ENCODE results near the gene MKKS. TPM values are rescaled to one million over a fixed set of nuclear protein-coding genes. Genes with fewer than 3 reads are reported as not detected.

The MKKS gene
- total RNA-seq, 4 donors from 2014 or later, result 5.9 to 13.0 (median 9.8) TPM

GRCh38 chr20:10465135-10465534, 31.1 kb upstream of the MKKS start:
- 88 to 91% methylated on average over 3 of the region's 3 CpGs for WGBS, 2 donors
- intact Hi-C loops (cut with DNase I; ENCODE audit: low total_unique reads), result loop anchor here (10.0 kb wide), 1 partner anchor 1080 kb away; no protein-coding TSS in a partner anchor
- TF ChIP-seq POLR2A (IDR thresholded peaks at IDR 0.05) (no peak), CTCF (IDR thresholded peaks at IDR 0.05) (no peak)
- no peak overlapping the region for H3K4me3 ChIP-seq (ENCODE audit: low read depth, poor library complexity, severe bottlenecking)
- DNase-seq (ENCODE audit: low spot score in 2 of 2), result no peak

- no peak for TF ChIP-seq CTCF (IDR thresholded peaks at IDR 0.05)
- no peak for TF ChIP-seq POLR2A (IDR thresholded peaks at IDR 0.05)
- no peak for DNase-seq (ENCODE audit: low spot score in 2 of 2)
- no peak overlapping the region for H3K4me3 ChIP-seq (ENCODE audit: low read depth, poor library complexity, severe bottlenecking)
- 86 to 90% methylated on average over 2 of the region's 2 CpGs for WGBS, 2 donors
- intact Hi-C loops (cut with DNase I; ENCODE audit: low total_unique reads), result loop anchor here (10.0 kb wide), 1 partner anchor 1081 kb away; no protein-coding TSS in a partner anchor
Observed at GRCh38 chr20:10463622-10464021, 29.6 kb upstream of the MKKS start.

- H3K4me3 ChIP-seq (ENCODE audit: low read depth, poor library complexity, severe bottlenecking), result no peak overlapping the region
- DNase-seq (ENCODE audit: low spot score in 2 of 2), result no peak
- TF ChIP-seq POLR2A (IDR thresholded peaks at IDR 0.05), result no peak
- no peak for TF ChIP-seq CTCF (IDR thresholded peaks at IDR 0.05)
- intact Hi-C loops (cut with DNase I; ENCODE audit: low total_unique reads), result loop anchor here (10.0 kb wide), 1 partner anchor 1082 kb away; no protein-coding TSS in a partner anchor
Observed at GRCh38 chr20:10462516-10462915, 28.5 kb upstream of the MKKS start.

- H3K4me3 ChIP-seq (ENCODE audit: low read depth, poor library complexity, severe bottlenecking), result no peak overlapping the region
- DNase-seq (ENCODE audit: low spot score in 2 of 2), result no peak
- intact Hi-C loops (cut with DNase I; ENCODE audit: low total_unique reads), result loop anchor here (10.0 kb wide), 1 partner anchor 1083 kb away; no protein-coding TSS in a partner anchor
- TF ChIP-seq POLR2A (IDR thresholded peaks at IDR 0.05) (no peak), CTCF (IDR thresholded peaks at IDR 0.05) (no peak)
- WGBS, 2 donors, result 89 to 92% methylated on average over 2 of the region's 2 CpGs
Observed at GRCh38 chr20:10461495-10461894, 27.5 kb upstream of the MKKS start.

DNA sequence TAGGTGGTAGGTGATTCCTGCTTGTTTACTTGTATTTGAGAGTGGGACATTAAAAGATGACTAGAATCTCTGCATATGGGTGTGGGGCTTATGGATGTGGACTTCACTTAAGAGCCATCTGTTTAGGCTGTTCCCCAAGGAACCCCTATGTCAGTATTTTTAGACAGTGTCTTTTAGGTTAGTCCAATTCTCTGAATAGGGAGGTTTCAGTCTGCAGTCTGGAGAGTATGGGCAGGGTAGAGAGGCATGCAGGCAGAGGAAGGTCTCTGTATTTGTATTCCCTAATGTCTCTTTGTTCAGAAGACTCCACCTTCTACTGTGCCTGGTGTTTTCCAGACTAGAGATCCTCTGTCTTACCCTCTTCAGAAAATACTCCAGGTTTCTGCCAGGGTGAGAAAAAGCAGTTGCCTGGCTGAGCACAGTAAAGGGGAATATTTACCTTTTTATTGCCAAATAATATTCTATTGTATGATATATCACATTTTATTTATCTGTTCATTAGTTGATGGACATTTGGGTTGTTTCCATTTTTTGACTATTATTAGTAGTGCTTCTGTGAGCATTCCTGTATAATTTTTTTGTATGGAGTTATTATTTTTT, 20.2 kb upstream of the MKKS start:
- H3K4me3 ChIP-seq (ENCODE audit: low read depth, poor library complexity, severe bottlenecking), result no peak overlapping the region
- intact Hi-C loops (cut with DNase I; ENCODE audit: low total_unique reads), result no loop called here
- TF ChIP-seq CTCF (IDR thresholded peaks at IDR 0.05), result no peak
- no peak for TF ChIP-seq POLR2A (IDR thresholded peaks at IDR 0.05)
- no peak for DNase-seq (ENCODE audit: low spot score in 2 of 2)

DNA sequence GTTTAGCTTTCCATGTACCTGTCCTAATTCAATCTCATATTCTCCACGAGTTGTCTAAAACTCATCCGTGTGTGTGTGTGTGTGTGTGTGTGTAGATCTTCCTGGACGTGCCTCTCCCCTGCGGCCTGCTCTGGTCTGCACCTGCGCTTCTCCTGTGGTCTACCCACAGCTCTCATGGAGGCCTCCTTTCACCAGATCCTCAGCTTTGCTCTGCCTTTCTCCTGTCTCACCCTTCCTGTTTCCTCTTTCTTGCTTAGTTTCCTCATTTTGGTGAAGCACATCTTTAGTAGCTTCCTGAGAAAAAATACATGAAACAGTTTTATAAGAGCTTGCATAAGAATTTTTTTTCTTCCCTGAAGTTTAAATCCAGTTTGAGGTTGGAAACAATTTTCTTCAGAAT, 19.2 kb upstream of the MKKS start:
- no peak for TF ChIP-seq POLR2A (IDR thresholded peaks at IDR 0.05)
- no peak for TF ChIP-seq CTCF (IDR thresholded peaks at IDR 0.05)
- intact Hi-C loops (cut with DNase I; ENCODE audit: low total_unique reads), result no loop called here
- WGBS, 2 donors, result 70 to 78% methylated on average over 5 of the region's 5 CpGs
- no peak overlapping the region for H3K4me3 ChIP-seq (ENCODE audit: low read depth, poor library complexity, severe bottlenecking)
- DNase-seq (ENCODE audit: low spot score in 2 of 2), result no peak
